GM19328 (cell line): Measurements from ENCODE around the gene MIA.
"Not testable (repeated sequence)": the region's sequence is repeated elsewhere in the genome, so short reads cannot be mapped to it uniquely, and the experiment has no call there.

Experiments
- ATAC-seq: cut with Tn5 transposase; IDR thresholded peaks from one replicate; pipeline ENCODE4 v1.9.1; 2021; ENCODE audit warnings: mild to moderate bottlenecking, moderate library complexity; ENCODE audit not compliant: unreplicated experiment

MIA gene

DNA sequence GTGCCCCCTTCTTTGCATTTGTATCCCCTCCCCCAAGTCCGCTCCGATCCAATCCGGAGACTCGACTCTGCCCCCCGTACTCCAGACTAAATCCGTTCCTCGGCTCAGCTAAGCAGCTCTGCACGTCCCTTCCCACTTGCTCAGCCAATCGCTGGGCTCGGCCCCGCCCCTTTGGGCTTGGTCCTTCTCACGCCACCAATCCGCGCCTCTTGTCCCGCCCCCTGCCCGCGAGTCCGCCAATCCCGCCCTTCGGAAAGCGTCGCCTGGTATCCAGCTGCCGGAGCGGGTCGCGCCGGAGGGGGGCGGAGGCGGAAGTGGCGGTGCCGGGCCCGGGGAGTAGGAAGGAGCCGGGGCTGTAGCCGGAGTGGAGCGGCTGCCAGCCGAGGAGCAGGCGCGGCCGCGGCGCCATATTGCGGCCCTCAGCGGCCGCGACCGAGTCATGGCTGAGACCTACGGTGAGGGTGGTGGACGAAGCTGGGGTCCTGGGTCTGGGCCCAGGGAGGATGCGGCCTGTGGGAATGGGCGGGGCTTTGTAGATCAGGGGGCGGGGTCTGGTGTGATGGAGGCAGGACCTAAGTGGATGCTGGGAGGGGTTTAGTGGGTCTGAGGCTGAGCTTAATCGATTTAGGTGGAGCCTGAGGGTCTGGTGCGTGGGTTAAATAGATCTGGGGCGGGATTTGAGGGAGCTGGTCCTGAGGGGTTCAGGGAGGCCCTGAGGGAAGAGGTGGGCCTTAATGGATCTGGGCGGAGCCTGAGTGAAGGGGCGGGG is 2.8 kb downstream of the MIA start, which contains the start of gene RAB4B:
Gene RAB4B (plus strand): TSS at position 311 of the 769 bp plus-strand sequence. CDS start 129 bp downstream, at position 440.
- peak; percentile 67 for ATAC-seq

- no peak for ATAC-seq
Observed at GRCh38 chr19:40778706-40779284, 3.5 kb downstream of the MIA start.

DNA sequence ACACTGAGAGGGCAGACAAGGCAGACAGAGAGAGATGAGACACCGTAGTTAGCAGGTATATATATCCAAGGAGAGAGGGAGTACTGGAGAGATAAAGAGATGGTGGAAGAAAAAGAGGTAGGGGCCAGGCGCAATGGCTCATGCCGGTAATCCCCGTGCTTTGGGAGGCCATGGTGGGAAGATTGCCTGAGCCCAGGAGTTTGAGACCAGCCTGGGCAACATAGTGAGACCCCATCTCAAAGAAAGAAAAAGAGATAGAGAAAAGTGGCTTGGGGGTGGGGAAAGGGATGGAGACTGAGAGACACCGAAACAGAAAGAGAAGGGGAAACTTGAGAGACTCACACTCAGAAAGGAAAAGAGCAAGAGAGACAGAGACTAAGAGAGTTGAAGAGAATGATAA is 5.3 kb downstream of the MIA start:
- ATAC-seq = no peak

GRCh38 chr19:40781140-40781539 is 5.8 kb downstream of the MIA start:
- ATAC-seq = no peak

DNA sequence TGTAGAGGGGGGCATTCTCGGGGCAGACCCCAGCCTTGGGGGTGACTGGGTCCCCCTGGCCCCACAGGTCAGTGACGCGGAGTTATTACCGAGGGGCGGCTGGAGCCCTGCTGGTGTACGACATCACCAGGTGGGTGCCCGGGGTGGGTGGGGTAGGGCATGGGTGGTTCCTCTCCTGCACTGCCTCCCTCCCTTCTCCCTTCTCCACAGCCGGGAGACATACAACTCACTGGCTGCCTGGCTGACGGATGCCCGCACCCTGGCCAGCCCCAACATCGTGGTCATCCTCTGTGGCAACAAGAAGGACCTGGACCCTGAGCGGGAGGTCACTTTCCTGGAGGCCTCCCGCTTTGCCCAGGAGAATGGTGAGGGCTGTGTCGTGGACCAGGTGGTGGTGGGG is 8.4 kb downstream of the MIA start:
- no peak for ATAC-seq

DNA sequence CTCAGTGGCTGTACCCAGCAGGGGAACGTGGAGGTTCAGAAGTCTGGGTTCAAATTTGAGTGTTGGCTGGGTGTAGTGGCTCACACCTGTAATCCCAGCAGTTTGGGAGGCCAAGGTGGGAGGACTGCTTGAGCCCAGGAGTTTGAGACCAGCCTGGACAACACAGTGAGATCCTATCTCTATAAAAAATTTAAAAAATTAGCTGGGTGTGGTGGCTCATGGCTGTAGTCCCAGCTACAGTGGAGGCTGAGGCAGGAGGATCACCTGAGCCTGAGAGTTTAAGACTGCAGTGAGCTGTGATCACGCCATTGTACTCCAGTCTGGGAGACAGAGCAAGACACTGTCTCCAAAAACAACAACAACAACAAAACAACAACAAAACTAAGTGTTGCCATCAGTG is 8.8 kb downstream of the MIA start:
- not testable (repeated sequence) for ATAC-seq

GRCh38 chr19:40785526-40785925 is 10.2 kb downstream of the MIA start:
- ATAC-seq = no peak

DNA sequence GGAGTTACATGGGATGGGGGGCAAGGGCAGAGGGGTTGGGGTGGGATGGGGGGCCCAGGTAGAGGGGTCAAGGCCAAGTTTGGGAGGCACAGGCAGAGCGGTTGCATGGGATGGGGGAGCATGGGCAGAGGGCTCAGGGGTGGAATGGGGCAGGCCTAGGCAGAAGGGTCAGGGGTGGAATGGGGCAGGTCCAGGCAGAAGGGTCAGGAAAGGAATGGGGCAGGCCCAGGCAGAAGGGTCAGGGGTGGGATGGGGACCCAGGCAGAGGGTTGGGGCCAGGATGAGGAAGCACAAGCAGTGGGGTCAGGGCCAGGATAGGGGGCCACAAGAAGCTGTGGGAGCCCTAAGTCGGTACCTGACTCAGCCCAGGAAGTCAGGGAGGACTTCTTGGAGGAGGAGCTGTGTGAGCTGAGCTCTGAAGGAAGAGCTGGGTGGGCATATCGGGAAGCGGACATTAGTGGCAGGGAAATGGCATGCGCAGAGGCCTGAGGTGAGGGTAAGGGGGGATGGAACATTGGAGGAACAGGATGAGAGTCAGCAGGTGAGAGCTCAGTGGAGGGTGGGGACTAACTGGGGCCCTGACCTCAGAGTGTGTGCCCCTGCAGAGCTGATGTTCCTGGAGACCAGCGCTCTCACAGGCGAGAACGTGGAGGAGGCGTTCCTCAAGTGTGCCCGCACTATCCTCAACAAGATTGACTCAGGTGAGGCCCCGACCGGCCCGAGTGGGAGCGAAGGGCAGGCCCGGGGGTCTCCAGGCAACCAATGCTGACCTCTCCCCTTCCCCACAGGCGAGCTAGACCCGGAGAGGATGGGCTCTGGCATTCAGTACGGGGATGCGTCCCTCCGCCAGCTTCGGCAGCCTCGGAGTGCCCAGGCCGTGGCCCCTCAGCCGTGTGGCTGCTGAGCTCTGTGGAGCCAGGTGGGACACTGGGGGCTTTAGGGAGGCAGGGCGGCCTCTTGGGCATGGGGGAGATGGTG is 11.0 kb downstream of the MIA start:
- no peak for ATAC-seq

GRCh38 chr19:40791349-40791748 is 16.0 kb downstream of the MIA start:
- ATAC-seq = no peak

DNA sequence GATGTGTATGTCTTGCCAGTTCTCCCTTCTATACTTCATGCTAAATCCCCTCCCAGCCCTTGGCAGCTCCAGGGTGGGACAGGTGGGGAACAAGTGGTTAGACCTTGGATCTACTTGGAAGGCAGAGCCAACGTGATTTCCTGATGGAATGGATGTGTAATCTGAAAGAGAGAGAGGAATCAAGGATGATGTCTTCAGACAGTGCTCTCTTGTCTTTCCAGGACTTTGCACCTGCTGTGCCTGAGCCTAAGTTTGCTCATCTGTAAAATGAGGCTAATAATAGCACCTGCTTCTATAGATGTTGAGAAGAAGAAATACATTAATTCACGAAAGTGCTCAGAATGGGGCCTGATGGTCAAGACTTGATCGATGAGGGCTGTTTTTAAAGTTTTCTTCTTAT is 16.7 kb downstream of the MIA start:
- no peak for ATAC-seq

GRCh38 chr19:40797166-40797962 is 22.0 kb downstream of the MIA start:
- ATAC-seq = no peak

GRCh38 chr19:40797963-40798682 is 22.8 kb downstream of the MIA start:
- ATAC-seq = peak; percentile 22

DNA sequence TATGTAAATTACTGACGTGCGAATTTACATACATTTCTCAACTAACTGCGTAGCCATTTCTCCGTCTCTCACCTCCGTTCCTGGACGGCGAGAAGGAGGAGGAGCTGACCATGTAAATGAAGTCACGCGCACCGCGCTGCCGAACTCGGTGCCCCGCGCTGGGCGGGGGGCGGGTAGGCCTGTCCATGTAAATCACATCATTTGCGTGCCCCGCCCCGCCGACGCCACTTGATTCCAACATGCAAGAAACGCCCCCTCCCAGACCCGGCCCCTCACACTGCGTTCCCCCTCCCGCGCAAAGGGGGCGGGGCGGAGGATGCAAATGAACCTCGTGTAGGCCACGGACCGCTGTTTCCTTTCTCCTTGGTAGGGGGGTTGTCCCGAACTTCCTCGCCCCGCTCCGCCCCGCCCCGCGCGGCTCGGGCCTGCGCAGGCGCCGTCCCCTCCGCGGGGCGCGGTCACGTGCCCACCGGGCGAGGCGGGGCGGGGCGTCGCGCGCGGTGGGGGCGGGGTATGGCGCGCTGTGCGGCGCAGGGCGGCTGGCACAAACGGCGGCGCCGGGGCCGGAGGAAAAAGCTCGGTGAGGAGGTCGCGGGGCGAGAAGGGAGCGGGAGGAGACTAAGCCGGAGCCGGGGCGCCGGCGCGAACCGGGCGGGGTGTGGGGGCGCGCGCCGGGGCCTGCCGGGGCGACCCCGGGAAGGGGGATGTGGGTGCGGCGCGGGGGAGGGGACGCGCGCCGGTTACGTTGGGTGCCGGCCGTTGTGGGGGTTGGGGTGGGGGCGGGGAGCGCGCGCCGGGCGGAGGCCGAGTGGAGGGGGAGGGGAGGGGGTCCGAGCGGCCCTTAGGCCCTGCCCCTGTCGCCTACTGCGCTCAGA is 23.6 kb downstream of the MIA start, which contains the start of gene EGLN2:
Gene EGLN2 (plus strand): TSS at position 509 of the 875 bp plus-strand sequence. CDS start 1,382 bp downstream, outside the sequence.
- ATAC-seq = peak; percentile 71

- ATAC-seq = no peak
Observed at GRCh38 chr19:40799558-40800338, 24.4 kb downstream of the MIA start.

DNA sequence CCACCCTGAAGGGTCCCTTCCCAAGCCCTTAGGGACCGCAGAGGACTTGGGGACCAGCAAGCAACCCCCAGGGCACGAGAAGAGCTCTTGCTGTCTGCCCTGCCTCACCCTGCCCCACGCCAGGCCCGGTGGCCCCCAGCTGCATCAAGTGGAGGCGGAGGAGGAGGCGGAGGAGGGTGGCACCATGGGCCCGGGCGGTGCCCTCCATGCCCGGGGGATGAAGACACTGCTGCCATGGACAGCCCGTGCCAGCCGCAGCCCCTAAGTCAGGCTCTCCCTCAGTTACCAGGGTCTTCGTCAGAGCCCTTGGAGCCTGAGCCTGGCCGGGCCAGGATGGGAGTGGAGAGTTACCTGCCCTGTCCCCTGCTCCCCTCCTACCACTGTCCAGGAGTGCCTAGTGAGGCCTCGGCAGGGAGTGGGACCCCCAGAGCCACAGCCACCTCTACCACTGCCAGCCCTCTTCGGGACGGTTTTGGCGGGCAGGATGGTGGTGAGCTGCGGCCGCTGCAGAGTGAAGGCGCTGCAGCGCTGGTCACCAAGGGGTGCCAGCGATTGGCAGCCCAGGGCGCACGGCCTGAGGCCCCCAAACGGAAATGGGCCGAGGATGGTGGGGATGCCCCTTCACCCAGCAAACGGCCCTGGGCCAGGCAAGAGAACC is 25.1 kb downstream of the MIA start:
- no peak for ATAC-seq

DNA sequence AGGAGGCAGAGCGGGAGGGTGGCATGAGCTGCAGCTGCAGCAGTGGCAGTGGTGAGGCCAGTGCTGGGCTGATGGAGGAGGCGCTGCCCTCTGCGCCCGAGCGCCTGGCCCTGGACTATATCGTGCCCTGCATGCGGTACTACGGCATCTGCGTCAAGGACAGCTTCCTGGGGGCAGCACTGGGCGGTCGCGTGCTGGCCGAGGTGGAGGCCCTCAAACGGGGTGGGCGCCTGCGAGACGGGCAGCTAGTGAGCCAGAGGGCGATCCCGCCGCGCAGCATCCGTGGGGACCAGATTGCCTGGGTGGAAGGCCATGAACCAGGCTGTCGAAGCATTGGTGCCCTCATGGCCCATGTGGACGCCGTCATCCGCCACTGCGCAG is 25.7 kb downstream of the MIA start:
- no peak for ATAC-seq

GRCh38 chr19:40801426-40802299 is 26.3 kb downstream of the MIA start:
- no peak for ATAC-seq
